NCI-H1105 (cell line): ENCODE data around the gene RABEP2.
"Not testable (repeated sequence)": the region's sequence is repeated elsewhere in the genome, so short reads cannot be mapped to it uniquely, and the experiment has no call there.

Experiments used
- DNase-seq: peaks from one replicate; lab custom pipeline; 2025; lab: John Stamatoyannopoulos, UW

Gene RABEP2

GRCh38 chr16:28924762-28925385 lies at the start of gene RABEP2:
RABEP2 (minus strand) TSS chr16:28925238; CDS start chr16:28925163, 75 bp downstream.
- DNase-seq: peak; percentile 94

GRCh38 chr16:28974437-28975157 lies 49.6 kb upstream of the RABEP2 start, which contains the start of gene SPNS1:
SPNS1 (plus strand) TSS chr16:28974778; CDS start chr16:28975152, 374 bp downstream.
- DNase-seq: peak; percentile 93

GRCh38 chr16:28974007-28974436 lies 49.0 kb upstream of the RABEP2 start:
- peak; percentile 53 for DNase-seq

GRCh38 chr16:28969696-28970095 lies 44.7 kb upstream of the RABEP2 start:
- not testable (repeated sequence) for DNase-seq

- DNase-seq: no peak
Observed at GRCh38 chr16:28967156-28967555, 42.1 kb upstream of the RABEP2 start.

- no peak for DNase-seq
Observed at GRCh38 chr16:28964496-28964895, 39.5 kb upstream of the RABEP2 start.

- no peak for DNase-seq
Observed at GRCh38 chr16:28964072-28964471, 39.0 kb upstream of the RABEP2 start.

GRCh38 chr16:28958836-28959235 lies 33.8 kb upstream of the RABEP2 start:
- DNase-seq: no peak

GRCh38 chr16:28958216-28958615 lies 33.2 kb upstream of the RABEP2 start:
- no peak for DNase-seq

GRCh38 chr16:28951410-28951943 lies 26.4 kb upstream of the RABEP2 start:
- DNase-seq: no peak

- DNase-seq: peak; percentile 97
Observed at GRCh38 chr16:28950648-28951409, 25.8 kb upstream of the RABEP2 start, which contains the start of gene NFATC2IP. NFATC2IP (plus strand) TSS chr16:28950937; CDS start chr16:28951012, 75 bp downstream.

GRCh38 chr16:28946681-28947080 lies 21.6 kb upstream of the RABEP2 start:
- no peak for DNase-seq

GRCh38 chr16:28943281-28943680 lies 18.2 kb upstream of the RABEP2 start:
- DNase-seq: no peak

GRCh38 chr16:28939825-28940224 lies 14.8 kb upstream of the RABEP2 start:
- DNase-seq: not testable (repeated sequence)

GRCh38 chr16:28938721-28939120 lies 13.7 kb upstream of the RABEP2 start:
- no peak for DNase-seq

GRCh38 chr16:28937222-28937876 lies 12.3 kb upstream of the RABEP2 start:
- DNase-seq: no peak

- DNase-seq: no peak
Observed at GRCh38 chr16:28936784-28937155, 11.7 kb upstream of the RABEP2 start.

GRCh38 chr16:28935924-28936783 lies 11.1 kb upstream of the RABEP2 start:
- no peak for DNase-seq

GRCh38 chr16:28935346-28935745 lies 10.3 kb upstream of the RABEP2 start:
- no peak for DNase-seq

- no peak for DNase-seq
Observed at GRCh38 chr16:28933171-28933570, 8.1 kb upstream of the RABEP2 start.
